NCI-H345 (cell line): ENCODE results near the gene KLF16.
A peak's percentile ranks its signal among the peaks of the same experiment; 100 is the strongest.

ENCODE experiments used
- DNase-seq: peaks from one replicate; lab custom pipeline; 2025; lab: John Stamatoyannopoulos, UW

KLF16 gene

DNA sequence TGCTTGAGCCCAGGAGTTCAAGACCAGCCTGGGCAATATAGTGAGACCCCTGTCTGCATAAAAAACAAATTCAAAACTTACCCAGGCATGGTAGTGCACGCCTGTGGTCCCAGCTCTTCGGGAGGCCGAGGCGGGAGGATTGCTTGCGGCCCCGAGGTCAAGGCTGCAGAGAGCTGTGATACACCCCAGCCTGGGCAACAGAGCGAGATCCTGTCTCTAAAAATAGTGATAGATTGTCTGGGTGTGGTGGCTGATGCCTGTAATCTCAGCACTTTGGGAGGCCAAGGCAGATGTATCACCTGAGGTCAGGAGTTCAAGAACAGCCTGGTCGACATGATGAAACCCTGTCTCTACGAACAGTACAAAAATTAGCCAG, 4.0 kb upstream of the KLF16 start:
- DNase-seq = no peak

DNA sequence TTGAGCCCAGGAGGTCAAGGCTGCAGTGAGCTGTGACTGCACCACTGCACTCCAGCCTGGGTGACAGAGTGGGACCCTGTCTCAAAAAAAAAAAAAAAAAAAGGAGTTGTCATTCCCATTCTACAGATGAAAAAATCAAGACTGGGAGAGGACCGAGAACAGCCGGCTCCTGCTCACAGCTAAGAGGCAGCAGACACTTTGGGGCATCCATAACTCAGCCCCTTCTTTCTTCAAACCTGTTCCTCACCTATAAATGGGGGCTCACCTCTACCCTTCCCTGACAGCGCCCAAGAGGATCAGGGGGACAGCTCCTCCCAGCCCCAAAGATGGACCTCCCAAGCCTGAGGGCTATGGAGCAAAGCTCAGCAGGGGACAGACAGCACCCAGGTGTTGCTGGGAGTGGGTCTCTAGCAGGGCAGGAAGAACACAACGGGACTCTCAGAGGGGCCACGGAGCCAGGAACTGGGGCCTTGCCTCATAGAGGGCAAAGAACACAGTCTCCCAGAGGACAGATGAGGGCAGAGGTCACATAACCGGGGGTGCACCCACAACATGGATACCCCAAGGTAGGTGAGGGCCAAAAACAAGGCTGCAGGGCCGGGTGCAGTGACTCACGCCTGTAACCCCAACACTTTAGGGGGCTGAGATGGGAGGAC, 3.4 kb upstream of the KLF16 start:
- no peak for DNase-seq

DNA sequence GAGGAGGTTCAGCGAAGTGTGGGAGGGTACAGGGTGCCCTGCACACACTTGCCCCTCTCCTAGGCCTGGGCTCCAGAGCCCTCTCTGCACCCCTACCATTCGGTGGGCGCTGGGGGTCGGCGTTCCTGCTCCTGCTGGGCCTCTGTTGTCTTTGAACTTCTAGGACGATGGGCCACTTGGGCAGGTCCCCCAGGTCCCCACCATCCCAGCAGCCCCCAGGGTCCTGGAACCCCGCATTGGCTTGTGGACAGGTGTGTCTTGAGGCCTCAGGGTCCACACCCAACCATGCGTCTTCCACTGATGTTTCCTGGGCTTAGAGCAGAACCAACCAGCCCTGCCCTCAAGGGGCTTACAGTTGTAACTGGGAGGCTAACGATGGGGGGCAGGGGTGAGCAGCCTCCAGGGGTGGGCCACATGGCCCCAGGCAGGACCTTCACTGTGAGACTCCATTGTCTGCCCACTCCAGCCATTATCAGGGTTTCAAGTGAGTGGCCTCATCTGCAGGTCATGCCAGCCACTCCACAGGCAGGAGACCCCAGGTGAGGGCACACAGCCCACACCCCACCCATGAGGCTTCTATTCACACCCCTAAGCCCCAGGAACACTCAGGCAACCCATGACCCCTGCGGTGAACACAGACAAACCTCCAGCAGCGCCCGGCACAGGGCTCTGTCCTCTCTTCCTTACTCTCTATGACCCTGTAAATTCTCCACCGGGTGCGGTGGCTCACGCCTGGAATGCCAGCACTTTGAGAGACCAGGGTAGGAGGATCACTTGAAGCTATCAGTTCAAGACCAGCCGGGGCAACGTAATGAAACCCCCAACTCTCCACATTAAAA, 2.0 kb upstream of the KLF16 start:
- no peak for DNase-seq

DNA sequence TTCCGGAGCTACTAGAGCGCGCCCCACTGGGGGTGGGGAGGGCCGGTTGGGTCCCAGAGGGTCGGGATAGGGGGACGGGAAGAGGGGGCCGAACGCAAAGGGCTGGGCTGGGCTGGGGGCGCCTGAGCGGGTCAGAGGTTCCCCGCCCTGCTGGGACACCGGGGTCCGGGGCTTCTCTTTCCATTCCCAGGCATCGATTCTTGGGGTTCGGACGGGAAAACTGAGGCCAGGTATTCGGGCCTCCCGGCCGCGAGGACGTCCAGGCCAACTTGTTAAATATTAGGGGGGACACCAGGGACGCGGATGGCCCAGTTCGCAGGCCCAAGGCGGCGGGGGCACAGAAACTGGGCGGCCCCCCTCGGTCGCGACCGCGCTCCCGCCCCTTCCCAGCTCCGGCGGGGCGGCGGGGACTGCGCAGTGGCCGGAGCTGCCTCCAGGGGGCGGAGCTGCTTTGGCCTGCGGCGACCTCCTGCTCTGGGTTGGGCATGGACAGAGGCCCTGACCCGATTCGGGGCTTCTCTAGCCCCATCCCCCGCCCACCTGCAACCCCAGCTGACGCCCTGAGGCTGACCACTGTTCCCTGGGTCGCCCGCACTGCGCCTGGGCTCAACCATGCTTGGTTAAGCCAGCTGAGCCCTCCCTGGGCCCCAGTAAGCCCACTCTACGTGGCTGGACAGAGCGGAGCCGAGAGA, 1.2 kb upstream of the KLF16 start:
- DNase-seq = no peak

DNA sequence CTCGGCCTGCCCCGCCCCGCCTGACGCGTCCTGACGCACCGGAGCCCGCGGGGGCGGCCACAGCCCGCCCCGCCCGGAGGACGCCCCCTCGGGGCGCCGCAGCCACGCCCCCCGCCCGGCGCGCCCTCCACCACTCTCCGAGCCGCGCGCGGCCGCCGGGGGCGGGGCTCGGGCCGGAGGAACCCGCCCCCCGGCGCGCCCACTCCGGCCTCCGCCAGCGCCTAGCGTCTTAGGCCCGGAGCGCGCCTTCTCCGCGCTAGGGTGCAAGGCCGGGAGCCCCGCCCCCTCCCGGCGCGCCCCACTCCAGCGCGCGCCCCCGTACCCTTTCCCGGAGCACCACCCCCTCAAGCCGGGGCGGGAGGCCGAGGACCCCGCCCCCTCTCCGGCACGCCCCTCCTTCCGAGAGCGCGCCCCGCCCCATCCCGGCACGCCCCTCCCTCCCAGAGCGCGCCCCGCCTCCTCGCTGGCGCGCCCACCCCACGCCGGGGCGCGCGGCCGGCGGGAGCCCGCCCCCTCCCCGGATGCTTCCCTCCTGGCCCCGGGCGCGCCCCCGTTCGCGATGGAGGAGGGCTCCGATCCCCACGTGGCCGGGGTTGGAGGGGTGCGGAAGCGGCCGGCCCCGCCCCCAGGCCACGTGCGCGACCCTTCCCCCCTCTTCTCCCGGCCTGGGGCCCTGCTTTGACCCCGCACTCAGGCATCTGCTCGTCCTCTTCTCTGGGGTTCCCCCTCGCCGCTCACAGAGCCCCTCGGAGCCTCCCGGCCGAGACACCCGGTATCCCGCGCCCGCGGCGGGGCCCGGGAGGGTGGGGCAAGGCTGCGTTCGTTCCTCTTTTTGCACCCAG, 480 bp upstream of the KLF16 start:
- peak; percentile 97 for DNase-seq

DNA sequence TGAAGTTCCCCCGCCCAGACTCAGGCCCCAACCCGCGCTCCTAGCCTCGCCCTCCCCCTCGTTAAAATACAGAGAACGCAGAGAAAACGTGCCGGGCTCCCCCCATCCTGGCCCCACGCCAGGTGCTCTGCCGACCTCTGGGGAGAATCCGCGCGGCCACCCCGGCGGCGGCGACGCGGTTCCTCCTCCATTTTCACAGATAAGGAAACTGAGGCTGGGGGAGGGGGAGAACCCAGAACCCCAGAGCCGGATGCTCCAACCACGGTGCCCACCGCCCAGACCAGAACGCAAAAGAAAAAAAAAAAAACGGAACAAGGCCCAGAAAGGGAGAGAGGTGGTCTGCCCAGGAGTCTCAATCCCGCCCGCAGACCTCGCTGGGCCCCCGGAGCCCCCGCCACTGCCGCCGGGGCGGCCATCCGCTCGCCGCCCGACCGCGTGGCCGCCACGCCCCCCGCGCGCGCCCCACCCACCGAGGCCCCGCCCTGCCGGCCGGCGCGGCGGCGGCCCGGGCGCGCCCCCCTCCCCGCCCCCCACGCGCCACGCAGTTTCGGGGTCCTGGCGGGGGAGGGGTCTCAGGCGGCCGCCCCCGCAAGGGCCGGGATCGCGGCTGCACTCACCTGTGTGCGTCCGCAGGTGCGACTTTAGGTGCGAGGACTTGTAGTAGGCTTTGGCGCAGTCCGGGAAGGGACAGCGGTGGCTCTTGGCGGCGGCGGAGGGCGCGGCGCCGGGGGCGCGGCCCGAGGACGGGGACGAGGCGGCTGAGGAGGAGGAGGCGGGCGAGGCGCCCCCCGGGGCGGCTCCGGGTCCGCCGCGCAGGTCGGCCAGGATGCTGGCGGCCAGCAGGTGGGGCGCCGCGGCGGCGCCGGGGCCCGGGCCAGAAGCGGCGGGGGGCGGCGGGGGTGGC, 703 bp downstream of the KLF16 start:
- peak; percentile 46 for DNase-seq

DNA sequence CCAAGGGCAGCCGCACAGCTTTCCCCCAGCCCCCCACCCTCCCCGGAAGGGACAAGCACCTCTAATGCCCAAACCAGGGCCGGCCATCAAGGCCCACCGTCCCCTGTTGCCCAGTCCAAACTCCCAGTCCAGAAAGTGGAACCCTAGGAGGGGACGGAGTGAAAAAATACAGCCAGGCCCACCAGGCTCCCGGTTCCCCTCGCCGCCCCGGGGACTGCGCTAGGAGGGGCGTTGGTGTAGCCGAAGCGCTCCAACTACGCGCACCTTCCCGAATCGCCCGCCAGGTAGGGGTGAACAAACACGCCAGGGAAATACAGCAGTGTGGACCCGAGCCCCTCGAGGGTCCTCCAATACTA, 1.3 kb downstream of the KLF16 start:
- DNase-seq = no peak

DNA sequence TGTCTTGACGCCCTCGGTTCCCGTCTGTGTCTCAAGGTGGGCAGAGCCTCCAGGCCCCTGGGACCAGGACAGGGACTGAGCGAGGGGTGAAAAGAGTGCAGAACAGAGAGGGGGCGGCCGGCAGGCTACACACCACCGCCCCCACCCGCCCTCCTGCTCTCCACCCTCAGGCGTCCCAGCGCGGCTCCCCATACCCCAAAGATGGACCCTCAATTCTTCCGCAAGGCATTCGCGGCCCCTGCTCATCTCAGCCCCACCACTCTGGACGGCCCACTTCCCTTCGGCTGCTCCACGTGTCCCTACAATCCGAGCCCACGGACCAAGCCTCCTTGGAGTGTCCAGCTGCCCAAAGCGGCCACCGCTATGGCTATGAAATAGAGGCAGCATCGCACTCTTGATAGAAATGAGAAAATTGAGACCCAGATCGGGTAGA, 1.8 kb downstream of the KLF16 start:
- no peak for DNase-seq

DNA sequence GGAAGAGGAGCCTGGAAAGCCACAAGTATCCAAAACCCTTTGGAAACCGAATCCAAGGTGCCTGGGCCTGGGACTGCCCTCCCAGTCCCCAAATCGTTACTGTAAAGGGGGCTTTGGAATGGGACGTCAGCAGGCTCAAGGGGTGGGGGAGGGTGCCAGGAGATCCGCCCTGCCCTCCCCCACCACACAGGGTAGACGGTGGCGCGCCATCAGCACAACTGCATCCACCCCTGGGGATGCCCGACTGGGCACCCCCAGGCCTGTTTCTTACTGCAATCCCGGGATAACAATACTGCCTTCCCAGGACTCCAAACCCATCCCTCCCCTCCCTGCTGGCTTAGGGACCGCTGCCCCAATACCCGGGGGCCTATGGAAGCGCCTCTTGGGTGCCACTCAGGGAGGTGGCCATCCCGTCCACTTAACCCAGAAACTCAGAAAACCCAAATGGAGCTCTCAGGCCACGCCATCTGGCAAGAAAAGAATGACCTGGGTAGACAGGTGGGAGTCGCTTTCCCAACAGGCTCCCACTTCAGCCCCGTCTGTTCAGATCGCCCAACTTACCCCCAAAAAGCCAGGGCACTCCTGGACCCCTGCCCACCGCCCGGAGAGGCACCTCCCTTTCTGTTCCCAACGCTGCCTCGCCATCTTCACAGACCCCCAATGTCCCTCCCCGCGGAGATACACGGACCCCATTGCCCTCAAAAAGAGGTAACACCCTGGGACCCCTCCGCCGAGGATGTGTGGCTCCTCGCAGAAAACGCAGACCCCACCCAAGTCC, 2.4 kb downstream of the KLF16 start:
- DNase-seq = no peak

DNA sequence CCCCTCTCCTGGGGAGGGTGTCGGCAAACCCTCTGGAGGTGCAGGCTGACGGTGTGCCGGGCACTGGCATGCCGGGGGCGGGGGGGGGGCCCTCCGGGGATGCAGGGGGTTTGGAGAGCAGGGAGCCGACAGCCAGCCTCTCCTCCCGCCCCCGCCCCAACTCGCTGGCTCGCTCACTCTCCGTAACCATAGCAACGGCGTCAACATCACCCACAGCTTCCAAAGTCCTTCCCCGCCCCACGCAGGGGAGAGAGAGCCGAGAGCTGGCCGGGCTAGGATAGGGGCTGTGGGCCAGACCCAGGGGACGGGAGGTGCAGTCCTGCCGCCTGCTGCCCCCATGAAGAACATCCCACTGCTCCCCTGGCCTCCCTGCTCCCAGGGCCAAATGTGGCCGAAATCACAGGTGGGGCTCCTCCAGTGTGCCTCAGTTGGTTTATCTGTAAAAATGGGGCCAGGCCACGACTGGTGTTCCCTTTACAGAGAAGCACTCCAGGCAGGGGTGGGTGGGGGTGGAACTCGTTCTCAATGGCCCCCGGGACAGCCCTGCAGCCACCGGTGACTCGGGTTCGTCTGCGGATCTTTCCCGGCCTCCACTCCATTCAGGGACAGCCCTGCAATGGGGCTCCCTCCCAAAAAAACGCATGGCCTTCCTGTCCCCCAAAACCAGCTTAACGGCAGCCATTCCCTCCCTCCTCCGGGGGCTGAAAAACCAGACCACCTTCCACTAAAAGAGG, 3.2 kb downstream of the KLF16 start:
- no peak for DNase-seq

DNA sequence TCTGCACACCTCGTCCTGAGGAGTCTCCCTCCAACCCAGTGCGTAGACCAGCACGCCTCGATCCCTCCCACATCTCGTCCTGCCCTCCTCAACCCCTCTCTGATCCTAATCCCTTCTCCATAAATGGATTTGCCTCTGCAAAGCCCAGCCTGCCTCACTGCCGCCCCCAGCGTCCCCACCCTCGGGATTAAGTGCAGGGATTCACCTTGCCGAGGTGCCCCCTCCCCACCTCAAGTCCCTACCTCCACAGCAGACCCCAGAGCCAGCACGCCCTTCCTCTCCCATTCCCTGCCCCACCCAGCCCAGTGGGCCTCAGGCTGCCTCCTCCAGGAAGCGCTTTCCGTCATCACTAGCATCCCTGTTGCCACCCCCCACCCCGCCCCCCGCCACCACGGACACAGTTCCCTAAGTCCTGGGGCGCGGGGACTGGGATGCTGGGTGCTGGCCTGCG, 4.0 kb downstream of the KLF16 start:
- no peak for DNase-seq

DNA sequence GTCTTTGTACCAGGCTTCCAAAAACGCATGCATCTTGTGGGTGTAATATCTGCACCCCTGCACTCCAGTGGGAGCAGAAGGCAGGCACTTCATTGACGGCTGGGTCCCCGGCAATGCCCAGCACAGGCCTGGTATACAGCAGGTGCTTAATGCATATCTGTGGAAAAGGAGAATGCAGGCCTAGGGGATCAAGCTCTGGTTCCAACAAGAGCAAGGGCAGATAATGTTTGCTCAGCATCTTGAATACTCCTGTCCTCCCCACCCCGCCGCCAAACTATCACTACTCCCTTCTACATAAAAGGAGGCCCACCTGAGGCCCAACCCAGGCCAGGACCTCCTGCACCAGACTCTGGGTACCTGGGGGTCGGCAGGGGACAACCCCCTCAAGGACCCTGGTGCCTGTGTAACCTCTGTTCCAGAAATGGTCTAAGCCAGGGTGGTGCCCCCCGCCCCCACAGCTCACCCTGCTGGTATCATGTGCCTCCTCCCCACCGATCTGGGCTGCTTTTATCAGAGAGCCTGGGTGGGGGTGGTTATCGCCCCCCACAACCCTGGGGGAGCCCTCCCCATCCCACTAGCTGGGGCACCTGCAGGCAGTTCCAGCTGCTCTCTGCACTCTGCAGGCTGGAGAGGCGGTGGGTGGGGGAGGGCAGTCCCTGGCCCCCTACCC, 4.8 kb downstream of the KLF16 start:
- no peak for DNase-seq

DNA sequence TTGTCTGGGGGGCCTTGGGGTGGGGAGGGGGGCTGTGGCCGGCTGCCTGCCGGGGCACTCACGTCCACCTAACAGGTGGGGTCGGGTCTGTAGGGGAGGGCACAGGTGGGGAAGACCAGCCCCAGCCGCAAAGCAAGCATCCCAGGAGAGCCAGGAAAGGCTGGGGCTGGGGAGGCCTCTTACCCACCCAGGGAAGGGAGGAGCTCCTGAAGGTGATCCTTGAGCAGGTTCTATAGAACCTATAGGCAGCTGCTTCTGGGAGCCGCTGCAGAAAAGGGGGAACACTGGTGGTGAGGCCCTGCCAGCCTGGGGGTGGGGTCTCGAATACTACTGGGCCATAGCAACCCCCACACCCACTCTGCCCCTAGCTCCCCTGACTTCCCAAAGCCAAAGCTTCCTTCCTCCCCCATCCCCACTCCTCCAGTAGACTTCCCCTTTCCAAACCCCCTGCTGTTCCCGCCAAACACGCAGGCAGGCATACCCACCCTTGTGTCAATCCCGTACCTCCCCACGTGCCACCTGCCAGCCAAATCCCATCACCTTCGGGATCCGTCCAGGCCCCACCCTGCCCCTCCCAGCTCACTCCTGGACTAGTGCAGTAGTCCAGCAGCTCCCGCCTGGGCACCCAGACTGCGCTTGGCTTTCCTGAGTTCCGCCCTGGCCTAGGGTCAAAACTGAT, 5.6 kb downstream of the KLF16 start:
- DNase-seq = no peak

DNA sequence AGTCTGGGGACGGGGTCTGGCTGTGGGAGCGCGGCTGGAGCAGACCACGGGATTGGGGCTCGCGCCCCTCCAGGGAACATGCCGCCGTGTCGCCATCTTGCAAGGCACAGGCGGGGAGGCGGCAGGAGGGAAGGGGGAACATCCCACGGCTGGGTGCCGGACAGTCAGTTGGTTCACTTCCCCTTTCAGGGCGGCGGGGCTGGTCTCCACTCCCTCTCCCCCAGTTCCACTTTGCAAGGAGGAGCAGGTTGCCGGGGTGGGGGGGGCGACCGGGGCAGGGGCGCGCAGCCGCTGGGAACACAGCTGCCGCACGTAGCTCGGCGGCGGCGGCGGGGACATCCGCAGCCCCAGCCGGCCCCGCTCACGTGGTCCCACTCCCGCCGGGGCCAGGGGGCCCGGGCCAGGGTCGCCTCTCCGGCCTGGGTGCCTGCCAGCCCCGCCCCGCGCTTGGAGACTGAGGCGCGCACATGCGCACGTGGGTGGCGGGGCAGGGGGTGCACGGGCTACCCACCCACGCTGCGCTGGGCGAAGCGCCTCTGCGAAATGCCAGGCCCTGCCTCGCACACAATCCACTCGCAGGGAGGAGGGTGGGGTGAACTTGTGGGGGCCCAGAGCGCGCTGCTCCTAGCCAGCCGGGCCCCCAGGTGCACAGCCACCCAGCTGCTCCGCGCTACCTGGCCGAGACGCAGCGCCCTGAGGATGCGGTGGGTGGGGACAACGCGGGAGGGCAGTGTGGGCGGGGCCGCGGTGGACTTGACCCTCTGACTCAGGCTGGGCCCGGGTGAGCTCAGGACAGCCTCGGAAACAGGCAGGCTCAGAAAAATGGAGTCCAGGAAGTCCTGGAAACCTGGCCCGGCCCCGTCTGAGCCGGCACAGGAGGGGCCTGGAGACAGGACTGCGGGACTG, 6.4 kb downstream of the KLF16 start:
- DNase-seq = no peak

DNA sequence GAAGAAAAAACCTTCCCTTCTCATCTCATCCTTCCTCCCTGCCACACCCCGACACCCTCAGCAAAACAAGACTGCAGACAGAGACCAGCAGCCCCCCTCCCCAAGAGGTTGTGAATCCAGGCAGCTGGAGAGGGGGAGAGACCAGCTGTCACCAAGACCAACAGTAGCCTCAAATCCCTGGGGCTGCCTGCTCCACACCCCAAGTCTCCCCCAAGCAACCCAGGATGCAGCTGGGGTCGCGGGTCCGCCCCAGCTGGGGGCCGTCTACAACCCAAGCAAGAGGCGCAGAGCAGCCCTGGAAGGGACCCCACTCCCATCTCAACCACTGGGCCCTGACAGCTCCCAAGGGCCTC, 7.1 kb downstream of the KLF16 start:
- DNase-seq = no peak

DNA sequence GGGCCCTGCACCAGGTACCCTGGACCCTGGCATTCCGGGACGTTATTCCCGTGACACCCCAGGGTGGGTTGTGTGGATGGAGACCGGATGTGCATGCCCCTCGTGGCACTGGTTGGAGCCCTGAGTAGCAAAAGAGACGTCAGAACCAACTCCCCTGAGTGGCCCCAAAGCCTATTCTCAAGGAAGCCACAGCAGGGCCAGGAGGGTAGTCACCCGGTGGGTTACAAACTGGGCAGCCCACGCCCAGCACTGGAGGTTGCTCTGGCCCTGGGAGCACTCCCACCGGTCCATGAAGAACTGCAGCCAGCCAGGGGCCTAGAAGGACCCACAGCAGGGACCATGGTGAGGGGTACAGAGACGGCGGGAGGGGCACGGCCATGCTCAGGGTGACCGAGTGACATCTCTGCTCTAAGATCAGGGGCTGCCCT, 7.5 kb downstream of the KLF16 start:
- no peak for DNase-seq

DNA sequence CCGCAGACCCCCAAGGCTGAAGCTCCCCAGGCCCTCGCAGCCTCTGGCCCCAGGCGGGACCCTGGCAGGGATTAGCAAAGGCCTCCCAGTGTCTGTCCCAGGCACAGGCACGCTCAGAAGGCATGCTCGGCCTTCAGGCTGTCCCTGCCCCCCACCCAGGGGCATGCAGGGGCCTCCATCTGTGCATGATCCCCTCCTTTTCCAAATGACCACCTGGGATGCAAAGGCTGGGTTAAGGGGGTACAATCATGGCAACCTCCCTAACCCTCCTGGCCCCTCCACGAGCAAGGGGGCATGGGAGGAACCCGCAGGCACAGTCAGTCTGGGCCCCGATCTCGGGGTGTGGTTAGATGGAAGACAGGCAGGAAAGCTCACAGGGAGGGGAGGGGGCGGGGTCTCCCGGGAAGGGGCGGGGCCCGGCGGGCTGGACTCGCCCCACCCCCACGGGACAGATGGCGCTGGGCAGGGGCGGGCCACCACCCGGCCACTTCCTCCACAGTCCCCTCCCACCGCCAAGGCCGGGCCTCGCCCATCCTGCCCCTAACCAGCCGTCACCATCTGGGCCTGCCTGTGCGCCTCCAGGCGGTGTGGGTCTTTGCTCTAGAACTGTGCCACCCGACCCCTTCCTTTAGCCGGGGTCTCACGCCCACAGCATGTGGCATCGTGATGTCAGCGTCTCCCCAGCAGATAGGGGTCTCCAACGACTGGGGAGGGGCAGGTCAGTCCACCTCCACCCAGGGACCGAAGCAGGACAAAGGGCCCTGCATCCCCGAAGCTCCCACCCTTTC, 8.1 kb downstream of the KLF16 start:
- DNase-seq = no peak
